T-cell (primary cell): Measurements from ENCODE around the gene EDDM3A. TPM values are rescaled to one million over a fixed set of nuclear protein-coding genes. Genes with fewer than 3 reads are reported as not detected.

Experiments
- ATAC-seq, 4 experiments: fragments of 200-7000 bp in 3 of 4; fragments of 150-1000 bp in 1 of 4; cut with Tn5 transposase; replicated peaks in 1 of 4; 1 replicate in 3 of 4; 2 replicates in 1 of 4; pipeline ENCODE4 v1.10.0; 2021; ENCODE audit warnings: moderate library complexity in 3 of 4, mild to moderate bottlenecking in 2 of 4, moderate number of reproducible peaks in 1 of 4
- CTCF ChIA-PET, 2 donors: fragments of 300-600 bp; sonication (Branson Sonifier 250); formaldehyde crosslinking; loops; one replicate each; lab custom pipeline; 2022; ENCODE audit warnings: antibody characterized with exemption in 2 of 2; lab: Charles Lee
- POLR2A ChIA-PET, 2 donors: fragments of 300-600 bp; sonication (Branson Sonifier 250); formaldehyde crosslinking; loops; one replicate each; lab custom pipeline; 2022; ENCODE audit warnings: antibody characterized with exemption in 2 of 2; lab: Charles Lee
- DNase-seq, 35 experiments: peaks; one replicate each; pipeline versions ENCODE4 v3.0.0 to v3.0.0-alpha.2; 2013 to 2023
- H3K27ac ChIP-seq: one replicate; pipeline ENCODE4 v1.5.1; 2013; ENCODE audit warnings: low read length
- H3K27me3 ChIP-seq, 2 experiments: replicated peaks in 1 of 2; 1 replicate in 1 of 2; 2 replicates in 1 of 2; pipeline versions ENCODE4 v1.6.1 to v1.7.0; 2013; ENCODE audit warnings: low read length in 1 of 2, mixed read lengths in 1 of 2; ENCODE audit not compliant: control insufficient read depth in 2 of 2, insufficient read depth in 2 of 2; ENCODE audit errors: extremely low read depth in 1 of 2
- H3K36me3 ChIP-seq, 2 donors: 1 replicate in 1 of 2; 2 replicates in 1 of 2; pipeline versions ENCODE4 v1.6.1 to v1.7.0; 2013; ENCODE audit warnings: low read length in 1 of 2; ENCODE audit not compliant: control insufficient read depth in 2 of 2, insufficient read depth in 1 of 2; ENCODE audit errors: extremely low read depth in 1 of 2
- H3K4me1 ChIP-seq, 2 experiments: 1 replicate in 1 of 2; 2 replicates in 1 of 2; pipeline versions ENCODE4 v1.6.1 to v1.7.0; 2013; ENCODE audit warnings: low read length in 2 of 2, mixed read lengths in 1 of 2; ENCODE audit not compliant: insufficient read depth in 2 of 2, control insufficient read depth in 1 of 2; ENCODE audit errors: extremely low read depth in 1 of 2
- H3K4me3 ChIP-seq, 2 donors: 1 replicate in 1 of 2; 2 replicates in 1 of 2; pipeline versions ENCODE4 v1.5.1 to v1.7.0; 2013; ENCODE audit warnings: mild to moderate bottlenecking in 2 of 2, low read length in 1 of 2, moderate library complexity in 1 of 2; ENCODE audit not compliant: control insufficient read depth in 1 of 2; ENCODE audit errors: extremely low read depth in 1 of 2
- H3K9me3 ChIP-seq: 2 replicates; pipeline ENCODE4 v1.7.0; 2013
- H3K27ac Mint-ChIP-seq, 2 donors: one replicate each; pipeline ENCODE4 v1.8.0; 2020 to 2021; ENCODE audit warnings: mild to moderate bottlenecking in 2 of 2, mixed read lengths in 2 of 2
- H3K27me3 Mint-ChIP-seq, 2 donors: one replicate each; pipeline ENCODE4 v1.8.0; 2021 to 2022; ENCODE audit warnings: mixed read lengths in 2 of 2
- H3K36me3 Mint-ChIP-seq: one replicate; pipeline ENCODE4 v1.8.0; 2021; ENCODE audit warnings: mixed read lengths
- H3K4me1 Mint-ChIP-seq, 3 donors: one replicate each; pipeline ENCODE4 v1.8.0; 2020 to 2022; ENCODE audit warnings: mixed read lengths in 3 of 3, mild to moderate bottlenecking in 1 of 3
- H3K4me3 Mint-ChIP-seq, 3 donors: one replicate each; pipeline ENCODE4 v1.8.0; 2020 to 2022; ENCODE audit warnings: mild to moderate bottlenecking in 3 of 3, mixed read lengths in 3 of 3, moderate library complexity in 3 of 3
- H3K9me3 Mint-ChIP-seq, 3 donors: one replicate each; pipeline ENCODE4 v1.8.0; 2020 to 2022; ENCODE audit warnings: mixed read lengths in 3 of 3
- WGBS: methylation state at CpG from one replicate; pipeline ENCODE4 v1.1.5; 2013; ENCODE audit warnings: missing lambda C conversion rate; ENCODE audit not compliant: insufficient coverage; 5-methylcytosine and 5-hydroxymethylcytosine counted together
- total RNA-seq, 35 experiments: library from RNA in 6 of 35; stranded (reverse) in 6 of 35; fragments of 120-200 nt in 1 of 35; gene quantifications; one replicate each; pipeline versions ENCODE4 v1.2.1 to v1.2.4 and lab custom pipeline; 2013 to 2026

EDDM3A gene
- total RNA-seq, 5 donors from 2014 or later (not counting 1 experiment from before 2014, with no cell fraction given) = not detected

GRCh38 chr14:20791597-20791996 lies 45.9 kb downstream of the EDDM3A start:
- POLR2A ChIA-PET = no interaction called here
- H3K4me1 Mint-ChIP-seq = peaks cover 0 to 8% (median 0%) of the 10 kb centered on the region in 3 donors
- no peak for DNase-seq
- Histone ChIP-seq H3K9me3 (no peaks in the 10 kb centered on the region), H3K27me3 (no peaks in the 10 kb centered on the region), H3K36me3 (no peaks in the 10 kb centered on the region), H3K4me3 (no peak overlapping the region), H3K4me1 (no peaks in the 10 kb centered on the region), H3K27ac (no peak overlapping the region)
- H3K4me3 Mint-ChIP-seq = no peak overlapping the region
- WGBS = no CpG with 5 or more reads among the region's 2 CpGs
- H3K27me3 Mint-ChIP-seq = no peaks in the 10 kb centered on the region
- H3K27ac Mint-ChIP-seq = no peak overlapping the region
- CTCF ChIA-PET = no interaction called here
- no peak for ATAC-seq
- H3K9me3 Mint-ChIP-seq = no peaks in the 10 kb centered on the region
- no peaks in the 10 kb centered on the region for H3K36me3 Mint-ChIP-seq

DNA sequence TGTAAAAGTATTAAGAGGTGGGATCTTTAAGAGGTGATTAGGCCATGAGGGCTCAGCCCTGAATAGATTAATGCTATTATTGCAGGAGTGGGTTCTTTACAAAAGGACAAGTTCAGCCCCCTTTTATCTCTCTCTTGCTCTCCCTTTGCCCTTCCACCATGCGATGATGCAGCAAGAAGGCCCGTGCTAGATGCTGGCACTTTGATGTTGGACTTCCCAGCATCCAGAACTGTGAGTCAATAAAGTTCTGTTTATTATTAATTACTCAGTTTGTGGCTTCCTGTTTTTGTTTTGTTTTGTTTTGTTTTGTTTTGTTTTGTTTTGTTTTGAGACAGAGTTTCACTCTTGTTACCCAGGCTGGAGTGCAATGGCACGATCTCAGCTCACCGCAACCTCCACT lies 46.9 kb downstream of the EDDM3A start:
- Mint-ChIP-seq H3K4me3 (no peak overlapping the region), H3K36me3 (no peaks in the 10 kb centered on the region), H3K9me3 (no peaks in the 10 kb centered on the region), H3K27ac (no peak overlapping the region), H3K4me1 (peaks cover 0 to 6% (median 0%) of the 10 kb centered on the region in 3 donors), H3K27me3 (no peaks in the 10 kb centered on the region)
- no peak overlapping the region for H3K4me3 ChIP-seq
- H3K27ac ChIP-seq = no peak overlapping the region
- no CpG with 5 or more reads among the region's 4 CpGs for WGBS
- CTCF ChIA-PET = no interaction called here
- no peaks in the 10 kb centered on the region for H3K4me1 ChIP-seq
- H3K27me3 ChIP-seq = no peaks in the 10 kb centered on the region
- POLR2A ChIA-PET = no interaction called here
- DNase-seq (no peak), ATAC-seq (no peak)
- H3K9me3 ChIP-seq = no peaks in the 10 kb centered on the region
- H3K36me3 ChIP-seq = no peaks in the 10 kb centered on the region

- Histone ChIP-seq H3K27me3 (peaks cover 0 to 8% of the 10 kb centered on the region in 2 experiments), H3K4me1 (no peaks in the 10 kb centered on the region), H3K27ac (no peak overlapping the region), H3K4me3 (no peak overlapping the region), H3K36me3 (no peaks in the 10 kb centered on the region), H3K9me3 (no peaks in the 10 kb centered on the region)
- Mint-ChIP-seq H3K4me1 (peaks cover 4 to 12% (median 5%) of the 10 kb centered on the region in 3 donors), H3K27ac (no peak overlapping the region), H3K27me3 (peaks cover 5 to 6% of the 10 kb centered on the region in 2 donors), H3K9me3 (no peaks in the 10 kb centered on the region), H3K4me3 (no peak overlapping the region), H3K36me3 (no peaks in the 10 kb centered on the region)
- ChIA-PET CTCF (interaction anchor here in 1 of 2 donors (0.5 kb wide), 1 partner anchor 11 kb away, joined by 4 read pairs; no protein-coding TSS in a partner anchor), POLR2A (interaction anchor here in 1 of 2 donors (0.6 kb wide), 1 partner anchor 14 kb away, joined by 3 read pairs; no protein-coding TSS in a partner anchor)
- no peak for ATAC-seq
- DNase-seq = no peak
- 86% methylated on average over 2 of the region's 7 CpGs for WGBS
Measured at GRCh38 chr14:20794644-20795369, 49.1 kb downstream of the EDDM3A start.

GRCh38 chr14:20797164-20797563 lies 51.5 kb downstream of the EDDM3A start:
- peaks cover 4 to 15% (median 6%) of the 10 kb centered on the region in 3 donors for H3K4me1 Mint-ChIP-seq
- ChIA-PET POLR2A (interaction anchor here in 1 of 2 donors (1.2 kb wide), 1 partner anchor 15 kb away, joined by 4 read pairs; no protein-coding TSS in a partner anchor), CTCF (no interaction called here)
- H3K4me3 ChIP-seq = no peak overlapping the region
- no peaks in the 10 kb centered on the region for H3K36me3 Mint-ChIP-seq
- no peak overlapping the region for H3K27ac ChIP-seq
- no peaks in the 10 kb centered on the region for H3K9me3 Mint-ChIP-seq
- DNase-seq (no peak), ATAC-seq (no peak)
- H3K4me3 Mint-ChIP-seq = no peak overlapping the region
- no peaks in the 10 kb centered on the region for H3K36me3 ChIP-seq
- no CpG with 5 or more reads among the region's 1 CpG for WGBS
- peaks cover 0 to 17% of the 10 kb centered on the region in 2 experiments for H3K27me3 ChIP-seq
- H3K4me1 ChIP-seq = no peaks in the 10 kb centered on the region
- H3K27ac Mint-ChIP-seq = no peak overlapping the region
- H3K27me3 Mint-ChIP-seq = peaks cover 5 to 19% of the 10 kb centered on the region in 2 donors
- H3K9me3 ChIP-seq = no peaks in the 10 kb centered on the region

Other genes starting within 250 kb of the EDDM3A start
- gene RNASE10, start 240.3 kb upstream of the EDDM3A start, total RNA-seq = 1 to 10 TPM in 2 of 5 donors, under 1 TPM in 3; 0.36 to 1.2 (median 0.66) TPM
- gene RNASE9, start 184.8 kb upstream of the EDDM3A start, total RNA-seq = not detected
- gene RNASE11, start 157.9 kb upstream of the EDDM3A start, total RNA-seq = not detected
- not detected for gene RNASE12, start 154.5 kb upstream of the EDDM3A start, total RNA-seq
- gene OR6S1, start 104.2 kb upstream of the EDDM3A start, total RNA-seq = not detected
- under 1 TPM in 4 of 5 donors, not detected in 1; 0.46 to 0.86 (median 0.56) TPM for gene RNASE4, start 61.3 kb upstream of the EDDM3A start, total RNA-seq
- gene ANG, start 57.1 kb upstream of the EDDM3A start, total RNA-seq = 1 to 10 TPM in 1 of 5 donors, under 1 TPM in 2, not detected in 2; 0.85 to 1.4 (median 0.99) TPM
- gene EDDM3B, start 22.5 kb downstream of the EDDM3A start, total RNA-seq = not detected
- gene RNASE6, start 35.4 kb downstream of the EDDM3A start, total RNA-seq = 1 to 10 TPM in 4 of 5 donors, under 1 TPM in 1; 0.91 to 2.1 (median 1.3) TPM
- gene RNASE1, start 57.0 kb downstream of the EDDM3A start, total RNA-seq = 1 to 10 TPM in 3 of 5 donors, not detected in 2; 1.5 to 2.3 (median 2.0) TPM
- not detected for gene RNASE3, start 145.5 kb downstream of the EDDM3A start, total RNA-seq
- not detected for gene RNASE2, start 209.6 kb downstream of the EDDM3A start, total RNA-seq
- gene METTL17, start 244.1 kb downstream of the EDDM3A start, total RNA-seq = 100 to 1,000 TPM in 2 of 5 donors, 10 to 100 TPM in 3; 80.4 to 112 (median 99.0) TPM